Superior temporal gyrus (tissue), 1 donor: Measurements from ENCODE around the gene GCM1.
A peak's percentile ranks its signal among the peaks of the same experiment; 100 is the strongest.

Experiments
- DNase-seq: peaks from one replicate; pipeline ENCODE4 v3.0.0-alpha.2; 2016; ENCODE audit errors: extremely low spot score

GCM1 gene

GRCh38 chr6:53107091-53107490 is 41.5 kb downstream of the GCM1 start:
- DNase-seq = no peak

DNA sequence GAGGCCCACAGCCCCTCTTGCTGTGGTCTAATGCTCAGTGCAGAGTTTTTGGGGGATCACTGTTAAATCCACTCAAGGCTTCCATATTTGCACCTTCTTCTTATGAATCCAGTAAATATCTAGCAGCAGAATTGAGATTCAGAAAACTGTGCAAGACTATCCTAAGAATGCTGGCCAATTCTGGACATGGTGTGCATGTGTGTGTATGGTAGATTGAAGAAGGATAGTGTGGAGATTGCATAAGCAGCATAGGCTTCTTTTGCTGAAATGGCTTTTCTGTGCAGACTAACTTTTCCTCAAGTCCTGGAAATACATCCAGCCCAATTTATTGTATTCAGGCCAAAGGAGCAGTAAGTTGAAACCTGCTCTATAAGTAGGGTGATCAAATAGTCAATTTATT is 43.7 kb downstream of the GCM1 start:
- no peak for DNase-seq

DNA sequence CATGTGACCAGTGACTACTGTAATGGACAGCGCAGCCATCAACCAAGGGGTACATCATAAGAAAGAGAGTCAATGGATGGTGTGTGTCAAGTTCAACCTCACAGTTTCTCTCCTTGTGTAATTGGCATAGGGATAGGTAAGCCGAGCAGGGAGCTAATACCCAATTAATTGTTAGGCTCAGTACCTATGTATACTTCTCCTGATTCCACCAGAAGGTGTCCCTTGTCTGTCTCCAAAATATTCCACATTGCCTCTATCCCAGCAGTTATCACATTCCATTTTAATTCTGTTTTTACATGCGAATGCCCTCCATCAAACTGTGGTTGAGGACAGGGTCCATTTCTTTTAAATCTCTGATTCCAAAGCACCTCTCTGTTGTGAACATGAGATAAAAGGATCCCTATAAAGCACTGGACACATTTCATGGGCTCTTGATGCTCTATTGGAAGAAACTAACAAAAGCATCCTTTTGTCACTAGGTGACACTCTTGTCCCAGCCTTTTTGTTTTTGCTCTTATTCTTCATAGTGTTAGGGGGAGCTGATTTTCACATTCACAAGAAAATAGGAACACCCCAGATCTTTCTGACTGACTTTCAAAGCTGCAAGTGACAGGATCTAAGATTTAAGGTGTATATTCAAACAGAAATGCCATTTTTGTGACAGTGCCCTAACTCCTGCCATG is 44.5 kb downstream of the GCM1 start:
- peak; percentile 75 for DNase-seq

DNA sequence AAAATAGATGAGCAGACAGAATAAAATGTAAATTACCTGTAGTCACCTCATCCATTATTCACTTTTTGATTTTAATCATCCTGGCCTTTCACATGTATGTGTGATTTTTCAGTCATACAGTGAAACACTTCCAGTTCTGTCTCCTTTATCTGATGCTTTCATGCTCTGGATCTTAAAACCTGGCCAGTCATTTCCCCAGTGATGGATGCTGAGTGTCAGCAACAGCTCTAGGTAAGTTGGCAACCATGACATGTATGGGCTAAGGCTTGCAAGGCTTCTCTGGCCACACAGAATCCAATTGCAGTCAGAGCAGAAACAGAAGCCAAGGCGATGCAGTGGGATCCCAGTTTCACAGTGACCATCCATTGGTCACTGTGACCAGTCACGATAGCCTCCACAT is 47.6 kb downstream of the GCM1 start:
- DNase-seq = no peak

DNA sequence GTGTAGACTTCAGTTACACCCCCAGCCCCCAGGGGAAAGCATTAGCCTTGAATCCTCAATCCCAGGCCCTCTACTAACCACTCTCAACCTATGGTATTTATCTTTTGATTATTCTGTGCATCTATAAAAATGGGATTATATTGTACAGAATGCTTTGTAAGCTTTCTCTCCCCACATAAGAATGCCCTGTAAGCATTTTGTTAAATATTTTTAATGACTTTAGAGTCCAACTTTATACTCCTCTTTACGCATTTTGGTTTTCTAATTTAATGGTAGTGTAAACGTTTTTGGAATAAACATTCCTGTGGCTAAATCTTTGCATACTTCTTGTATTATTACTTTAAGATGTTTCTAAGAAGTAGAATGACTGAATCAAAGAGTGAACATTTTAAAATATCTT is 48.1 kb downstream of the GCM1 start:
- no peak for DNase-seq

GRCh38 chr6:53095716-53096115 is 52.9 kb downstream of the GCM1 start:
- no peak for DNase-seq

DNA sequence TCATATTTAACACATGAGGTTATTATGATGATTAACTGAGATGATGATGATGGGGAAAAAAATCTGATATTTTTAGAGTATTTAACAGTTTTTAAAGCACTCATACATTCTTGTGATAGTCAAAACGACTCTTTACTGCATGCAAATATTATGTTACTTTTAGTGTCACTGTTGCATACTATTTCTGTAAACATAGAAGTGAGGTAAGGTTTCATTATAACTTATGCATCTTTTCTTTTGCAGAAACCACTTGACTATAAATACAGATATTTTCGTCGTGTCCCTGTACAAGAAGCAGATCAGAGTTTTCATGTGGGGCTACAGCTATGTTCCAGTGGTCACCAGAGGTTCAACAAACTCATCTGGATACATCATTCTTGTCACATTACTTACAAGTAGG is 53.4 kb downstream of the GCM1 start:
- DNase-seq = no peak

- DNase-seq = no peak
Measured at GRCh38 chr6:53090576-53090975, 58.1 kb downstream of the GCM1 start.

GRCh38 chr6:53089948-53090347 is 58.7 kb downstream of the GCM1 start:
- no peak for DNase-seq

DNA sequence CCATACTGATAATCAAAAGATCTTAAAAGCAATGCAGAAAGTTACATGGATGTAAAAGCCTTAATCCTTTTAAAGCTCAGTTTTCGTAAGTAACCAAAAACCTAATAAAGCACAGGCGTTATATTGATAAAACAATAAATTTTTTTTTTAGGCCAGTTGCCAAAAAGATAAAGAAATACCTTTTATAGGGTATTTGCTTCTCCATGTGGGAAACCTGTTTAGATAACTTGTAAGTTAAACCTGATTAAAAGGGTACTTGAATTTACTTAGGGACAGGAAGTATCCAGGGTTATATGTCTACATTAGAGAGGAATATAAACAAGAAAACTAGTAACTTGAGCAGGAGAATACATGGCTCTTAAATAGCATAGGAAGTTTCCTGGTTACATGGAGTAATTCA is 62.3 kb downstream of the GCM1 start:
- DNase-seq = no peak

GRCh38 chr6:53080813-53081212 is 67.8 kb downstream of the GCM1 start:
- DNase-seq = no peak
